GM18909 (cell line): ENCODE results near the gene APOBEC2.
A peak's percentile ranks its signal among the peaks of the same experiment; 100 is the strongest.

Source experiments
- ATAC-seq: cut with Tn5 transposase; IDR thresholded peaks from one replicate; pipeline ENCODE4 v1.9.1; 2021; ENCODE audit warnings: mild to moderate bottlenecking; ENCODE audit not compliant: unreplicated experiment, poor library complexity

The APOBEC2 gene

GRCh38 chr6:41037107-41037900 lies 15.7 kb upstream of the APOBEC2 start:
- no peak for ATAC-seq

- no peak for ATAC-seq
Measured at GRCh38 chr6:41038205-41038604, 14.8 kb upstream of the APOBEC2 start.

- peak; percentile 57 for ATAC-seq
Measured at GRCh38 chr6:41039060-41039998, 13.7 kb upstream of the APOBEC2 start, which contains the start of gene UNC5CL. UNC5CL (minus strand) TSS chr6:41039221; CDS start chr6:41035074, 4,147 bp downstream.

- no peak for ATAC-seq
Measured at GRCh38 chr6:41040101-41040939, 12.7 kb upstream of the APOBEC2 start.

- ATAC-seq: no peak
Measured at GRCh38 chr6:41040940-41041536, 12.0 kb upstream of the APOBEC2 start.

GRCh38 chr6:41042226-41043055 lies 10.6 kb upstream of the APOBEC2 start, which contains the start of gene TSPO2:
TSPO2 (plus strand) TSS chr6:41042467; CDS start chr6:41042986, 519 bp downstream.
- ATAC-seq: no peak

GRCh38 chr6:41043151-41043550 lies 9.9 kb upstream of the APOBEC2 start:
- ATAC-seq: no peak

- no peak for ATAC-seq
Measured at GRCh38 chr6:41045664-41046063, 7.3 kb upstream of the APOBEC2 start.

- no peak for ATAC-seq
Measured at GRCh38 chr6:41046084-41046483, 6.9 kb upstream of the APOBEC2 start.

GRCh38 chr6:41047306-41047705 lies 5.7 kb upstream of the APOBEC2 start:
- ATAC-seq: no peak

- ATAC-seq: no peak
Measured at GRCh38 chr6:41047745-41048732, 5.0 kb upstream of the APOBEC2 start.

- ATAC-seq: no peak
Measured at GRCh38 chr6:41049521-41049920, 3.5 kb upstream of the APOBEC2 start.

GRCh38 chr6:41049955-41050354 lies 3.0 kb upstream of the APOBEC2 start:
- no peak for ATAC-seq

- no peak for ATAC-seq
Measured at GRCh38 chr6:41050536-41050935, 2.5 kb upstream of the APOBEC2 start.

GRCh38 chr6:41051873-41052272 lies 1.1 kb upstream of the APOBEC2 start:
- ATAC-seq: no peak

- no peak for ATAC-seq
Measured at GRCh38 chr6:41054511-41054910, 1.5 kb downstream of the APOBEC2 start.

- no peak for ATAC-seq
Measured at GRCh38 chr6:41055149-41055548, 2.1 kb downstream of the APOBEC2 start.
